Forelimb muscle (tissue), 1 donor: ENCODE results near the gene CHST6. TPM values are rescaled to one million over a fixed set of nuclear protein-coding genes. Genes with fewer than 3 reads are reported as not detected.
"Not testable (repeated sequence)": the region's sequence is repeated elsewhere in the genome, so short reads cannot be mapped to it uniquely, and the experiment has no call there.

Experiments used
- DNase-seq: peaks from one replicate; pipeline ENCODE4 v3.0.0-alpha.2; 2013; ENCODE audit warnings: low read depth
- polyA plus RNA-seq: library from polyadenylated mRNA; unstranded; fragments of 120-200 nt; gene quantifications from one replicate; pipeline ENCODE4 v1.2.1, GENCODE V29; 2013; ENCODE audit not compliant: insufficient read length

Gene CHST6
- 2.1 TPM for polyA plus RNA-seq

DNA sequence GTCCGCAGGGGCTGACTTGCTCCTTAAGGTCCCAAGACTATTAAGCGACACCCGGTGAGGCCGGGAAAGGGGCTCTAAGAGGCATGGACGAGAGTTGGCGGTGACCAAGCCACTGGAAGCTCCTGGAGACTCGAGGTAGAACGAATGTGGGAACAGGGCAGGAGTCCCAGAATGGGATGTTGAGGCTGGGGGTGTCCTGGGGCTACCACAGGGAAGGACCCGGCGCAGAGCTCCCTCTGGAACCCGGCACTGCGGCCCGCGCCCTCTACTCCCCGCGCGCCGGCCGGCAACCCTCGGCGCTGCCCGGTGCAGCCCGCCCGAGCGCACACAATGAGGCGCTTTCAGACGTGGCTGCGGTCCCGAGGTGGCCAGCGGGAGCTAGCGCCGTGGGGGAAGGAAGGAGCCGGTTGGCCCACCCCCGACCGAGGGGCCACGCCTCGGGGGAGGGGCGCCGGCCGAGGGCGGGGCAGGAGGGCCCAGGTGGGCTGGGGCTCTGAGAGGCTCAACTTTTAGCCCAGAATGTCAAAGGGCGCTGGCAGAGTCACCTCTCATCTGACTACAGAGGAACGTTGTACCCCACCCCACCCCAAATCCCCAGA, at the start of gene CHST6:
CHST6 (minus strand) TSS at position 366 of the 599 bp plus-strand sequence. CDS start 15,613 bp downstream, outside the sequence.
- DNase-seq = no peak

- DNase-seq = not testable (repeated sequence)
These were observed 47.2 kb upstream of the CHST6 start for GRCh38 chr16:75542462-75542861.

DNA sequence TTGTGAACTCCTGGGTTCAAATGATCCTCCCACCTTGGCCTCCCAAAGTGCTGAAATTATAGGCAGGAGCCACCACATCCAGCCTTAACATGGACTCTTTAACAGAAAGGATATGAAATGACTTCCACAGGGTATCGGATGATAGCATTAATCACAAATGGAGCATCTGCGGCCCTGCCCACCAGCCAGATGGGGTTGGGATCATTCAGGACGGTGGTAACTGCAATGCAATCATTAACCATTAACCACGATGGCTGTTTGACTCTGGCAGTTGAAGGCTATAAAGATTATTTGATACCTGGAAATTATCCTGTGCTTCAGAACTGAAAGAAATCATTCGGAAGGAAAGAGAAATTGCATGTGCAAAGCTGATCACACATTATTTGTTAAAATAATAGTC, 46.0 kb upstream of the CHST6 start:
- DNase-seq = no peak

- not testable (repeated sequence) for DNase-seq
These were observed 43.8 kb upstream of the CHST6 start for GRCh38 chr16:75538882-75539565.

- DNase-seq = no peak
These were observed 42.5 kb upstream of the CHST6 start for GRCh38 chr16:75537776-75538175.

DNA sequence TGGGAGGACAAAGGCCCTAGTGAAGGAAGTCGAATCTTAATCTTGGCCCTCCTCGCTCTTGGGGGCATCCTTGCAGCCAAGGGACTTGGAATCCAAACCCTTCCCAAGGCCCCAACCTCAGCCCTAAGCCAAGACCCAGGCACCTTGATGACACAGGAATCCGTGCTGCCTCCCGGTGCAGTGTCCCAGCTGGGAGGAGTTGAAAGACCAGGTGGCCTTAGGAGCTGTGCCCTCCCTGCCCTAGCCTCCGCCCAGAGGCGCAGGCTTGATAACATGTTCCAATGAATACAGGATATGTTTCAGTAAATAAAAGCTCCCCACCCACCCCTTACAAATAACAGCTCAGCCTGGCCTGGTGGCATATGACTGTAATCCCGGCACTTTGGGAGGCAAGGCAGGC, 40.7 kb upstream of the CHST6 start, which contains the start of gene CHST5:
CHST5 (minus strand) TSS at position 208 of the 400 bp plus-strand sequence. CDS start 5,724 bp downstream, outside the sequence.
- no peak for DNase-seq

GRCh38 chr16:75535211-75535843, 40.1 kb upstream of the CHST6 start:
- DNase-seq = no peak

DNA sequence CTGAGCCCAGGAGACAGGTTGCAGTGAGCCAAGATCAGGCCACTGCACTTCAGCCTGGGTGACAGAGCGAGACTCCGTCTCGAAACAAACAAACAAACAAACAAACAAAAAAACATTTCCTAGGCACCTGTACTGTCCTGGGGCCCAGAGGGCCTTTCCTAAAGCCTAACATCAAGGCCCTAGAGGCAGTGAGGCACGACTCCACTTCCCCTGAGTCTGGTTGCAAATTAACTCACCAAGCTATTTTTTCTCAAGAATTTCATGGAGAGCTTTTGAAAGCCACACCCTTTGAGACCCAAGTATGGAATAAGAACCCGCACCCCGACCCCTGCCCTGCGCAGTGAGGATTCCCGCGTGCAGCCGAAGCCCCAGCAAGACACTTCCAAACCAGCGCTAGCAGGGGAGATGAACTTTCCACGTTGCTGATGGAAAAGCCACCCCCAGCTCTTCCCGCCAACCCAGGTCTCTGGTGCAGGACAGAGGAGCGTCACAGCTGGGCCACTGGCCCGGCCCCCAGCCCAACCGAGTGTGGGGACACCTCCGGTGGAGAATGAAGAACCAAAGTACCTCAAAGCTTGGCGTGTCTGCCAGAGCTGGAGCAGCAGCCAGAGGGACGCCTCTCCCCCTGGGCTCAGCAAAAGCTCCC, 39.4 kb upstream of the CHST6 start:
- no peak for DNase-seq

DNA sequence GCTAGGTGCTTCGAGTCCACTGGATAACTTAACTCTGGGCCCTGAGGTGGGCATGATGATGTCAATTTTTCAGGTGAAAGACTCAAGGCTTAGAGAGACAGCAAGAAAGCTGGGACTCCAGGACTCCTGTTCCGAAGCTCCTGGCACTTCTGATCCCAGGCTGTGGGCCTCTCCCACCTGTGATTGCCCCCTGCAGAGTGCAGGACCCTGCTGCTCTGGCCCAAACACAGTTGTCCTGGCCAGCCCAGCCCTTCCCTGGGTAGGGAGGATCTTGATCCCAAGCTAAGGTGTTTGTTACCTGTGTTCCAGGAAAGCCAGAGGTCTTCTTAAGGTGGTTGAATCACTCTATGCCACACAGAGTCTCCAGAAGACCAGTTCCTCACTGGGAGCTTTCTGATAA, 37.5 kb upstream of the CHST6 start:
- no peak for DNase-seq

GRCh38 chr16:75532142-75532765, 37.0 kb upstream of the CHST6 start:
- no peak for DNase-seq

DNA sequence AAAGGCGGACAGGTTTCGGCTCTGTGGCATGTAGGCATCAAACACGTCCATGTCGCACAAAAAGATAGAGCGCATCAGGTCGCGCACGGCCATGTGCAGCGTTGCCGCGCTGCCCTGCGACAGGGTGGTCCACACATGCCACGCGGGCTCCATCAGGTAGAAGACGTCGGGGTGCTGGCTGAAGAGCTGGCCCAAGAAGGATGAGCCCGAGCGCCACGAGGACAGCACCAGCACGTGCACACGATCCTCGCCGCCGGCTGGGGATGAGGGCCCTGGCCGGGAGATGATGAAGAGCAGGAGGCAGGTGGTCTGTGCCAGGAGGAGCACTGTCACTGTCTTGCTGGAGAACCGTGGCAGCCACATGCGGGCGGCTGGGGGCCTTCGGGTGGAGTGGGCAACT, 34.7 kb upstream of the CHST6 start:
- no peak for DNase-seq

DNA sequence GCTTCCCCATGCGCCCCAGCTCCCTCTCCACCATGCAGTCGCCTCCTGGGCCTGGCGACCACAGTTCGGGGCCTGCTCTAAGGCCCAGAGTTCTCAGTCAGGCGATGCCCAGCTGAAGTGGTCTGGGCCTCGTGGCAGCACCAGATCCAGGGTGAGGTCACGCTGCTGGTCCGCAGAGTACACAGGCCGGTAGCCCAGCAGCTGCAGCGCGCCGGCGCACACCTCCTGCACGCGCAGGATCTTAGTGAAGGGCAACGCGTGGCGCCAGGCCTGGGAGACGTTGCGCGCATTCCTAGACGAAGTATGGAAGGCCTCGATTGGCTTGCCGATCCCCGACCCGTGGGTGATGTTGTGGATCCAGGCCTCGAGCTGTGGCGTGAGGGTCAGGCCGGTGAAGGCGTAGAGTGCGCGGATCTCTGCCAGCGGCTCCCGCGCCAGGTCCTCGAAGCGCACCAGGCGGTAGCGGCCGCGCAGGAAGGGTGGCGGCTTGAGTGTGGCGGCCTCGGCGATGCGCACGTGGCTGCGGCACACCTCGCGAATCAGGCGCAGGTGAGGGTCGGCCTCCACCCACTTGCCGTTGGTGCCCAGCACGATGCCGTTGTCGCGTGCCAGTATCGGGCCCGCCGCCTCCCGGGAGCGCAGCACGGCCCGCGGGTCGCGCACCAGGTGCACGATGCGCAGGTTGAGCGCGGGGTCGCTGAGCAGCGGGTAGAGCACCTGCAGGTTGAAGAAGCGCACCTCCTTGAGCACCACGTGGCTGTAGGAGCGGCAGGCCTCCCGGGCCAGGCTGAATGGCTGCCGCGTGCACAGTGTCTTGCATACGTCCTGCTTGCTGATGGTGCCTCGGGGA, 34.0 kb upstream of the CHST6 start:
- DNase-seq = no peak

GRCh38 chr16:75527825-75528299, 32.6 kb upstream of the CHST6 start:
- no peak for DNase-seq

DNA sequence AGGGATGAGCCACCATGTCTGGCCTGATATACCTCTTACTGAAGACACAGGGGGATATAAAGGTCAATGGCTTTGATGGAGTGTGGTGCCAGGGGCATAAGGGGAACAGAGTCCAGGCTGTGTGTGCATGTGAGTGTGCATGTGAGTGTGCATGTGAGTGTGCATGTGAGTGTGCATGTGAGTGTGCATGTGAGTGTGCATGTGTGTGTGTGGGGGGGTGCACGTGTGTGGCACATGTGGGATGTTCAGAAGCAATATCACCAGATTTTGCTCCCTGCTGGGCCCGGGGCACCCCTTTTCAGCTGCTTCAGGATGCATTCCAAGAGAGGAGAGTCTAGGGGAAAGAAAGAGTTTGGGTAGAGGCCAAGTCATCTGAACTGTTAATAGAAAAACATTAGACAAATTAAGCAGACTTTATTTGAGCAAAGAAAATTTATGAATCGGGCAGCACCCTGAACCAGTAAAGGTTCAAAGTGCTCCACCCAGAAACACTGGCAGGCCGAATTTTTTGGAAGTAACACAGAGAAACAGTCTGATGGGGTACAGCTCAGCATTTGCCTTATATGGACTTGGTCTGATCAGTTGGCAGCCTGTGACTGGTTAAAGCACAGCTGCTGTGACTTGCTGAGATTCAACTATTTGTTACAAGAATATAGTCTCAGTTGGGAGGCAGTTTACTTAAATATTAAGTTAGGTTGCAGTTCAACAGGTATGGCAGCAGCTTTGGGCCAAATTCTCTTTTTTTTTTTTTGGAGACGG, 31.0 kb upstream of the CHST6 start:
- DNase-seq = no peak

GRCh38 chr16:75519175-75519574, 23.9 kb upstream of the CHST6 start:
- DNase-seq = no peak

GRCh38 chr16:75516189-75516966, 21.1 kb upstream of the CHST6 start:
- not testable (repeated sequence) for DNase-seq

- DNase-seq = no peak
These were observed 19.1 kb upstream of the CHST6 start for GRCh38 chr16:75514296-75514695.

DNA sequence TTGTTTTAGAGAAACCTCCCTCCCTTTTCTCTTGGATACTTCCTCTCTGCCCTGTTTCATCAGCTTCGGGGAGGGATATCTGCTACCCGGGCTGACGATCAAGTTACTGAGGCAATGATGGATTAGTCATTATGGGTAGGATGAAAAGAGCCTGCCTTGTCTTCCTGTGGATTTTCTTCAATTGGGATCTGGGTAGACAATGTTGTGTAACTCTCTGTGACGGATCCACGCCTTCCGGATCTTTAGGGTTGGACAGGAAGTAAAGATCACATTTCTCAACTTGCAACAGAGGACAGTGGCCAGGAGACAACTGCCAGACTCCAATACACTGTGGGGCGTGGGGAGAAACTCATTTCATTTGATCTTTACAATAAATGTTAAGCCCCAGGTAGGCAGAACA, 11.3 kb upstream of the CHST6 start:
- no peak for DNase-seq

- no peak for DNase-seq
These were observed 10.9 kb upstream of the CHST6 start for GRCh38 chr16:75506107-75506506.
